ENCODE results near the gene COL6A1.

GRCh38 chr21:45988366-45989347 lies 7.1 kb downstream of the COL6A1 start:
- TF ChIP-seq CTCF (IDR thresholded peaks at IDR 0.05 in 2 of 3, conservative IDR thresholded peaks at IDR 0.05 in 1 of 3; ENCODE audit: borderline replicate concordance in 1 of 3, insufficient read depth in 1 of 3, low read depth in 2 of 3, low read length in 2 of 3) (no peak), SP1 (IDR thresholded peaks at IDR 0.05; ENCODE audit: low read depth) (no peak), RAD21 (IDR thresholded peaks at IDR 0.05; ENCODE audit: low read depth) (no peak), REST (IDR thresholded peaks at IDR 0.05; ENCODE audit: low read depth) (no peak), POLR2A (IDR thresholded peaks at IDR 0.05; ENCODE audit: borderline replicate concordance, extremely low read depth, insufficient read depth, insufficient read length) (no peak), ZNF274 (IDR thresholded peaks at IDR 0.05; ENCODE audit: low read depth, low read length) (no peak), MAX (IDR thresholded peaks at IDR 0.05) (no peak), YY1 (IDR thresholded peaks at IDR 0.05; ENCODE audit: extremely low read depth, insufficient replicate concordance, low read depth, low read length) (no peak)
